ENCODE measurements around the gene IL17REL.

Gene IL17REL

DNA sequence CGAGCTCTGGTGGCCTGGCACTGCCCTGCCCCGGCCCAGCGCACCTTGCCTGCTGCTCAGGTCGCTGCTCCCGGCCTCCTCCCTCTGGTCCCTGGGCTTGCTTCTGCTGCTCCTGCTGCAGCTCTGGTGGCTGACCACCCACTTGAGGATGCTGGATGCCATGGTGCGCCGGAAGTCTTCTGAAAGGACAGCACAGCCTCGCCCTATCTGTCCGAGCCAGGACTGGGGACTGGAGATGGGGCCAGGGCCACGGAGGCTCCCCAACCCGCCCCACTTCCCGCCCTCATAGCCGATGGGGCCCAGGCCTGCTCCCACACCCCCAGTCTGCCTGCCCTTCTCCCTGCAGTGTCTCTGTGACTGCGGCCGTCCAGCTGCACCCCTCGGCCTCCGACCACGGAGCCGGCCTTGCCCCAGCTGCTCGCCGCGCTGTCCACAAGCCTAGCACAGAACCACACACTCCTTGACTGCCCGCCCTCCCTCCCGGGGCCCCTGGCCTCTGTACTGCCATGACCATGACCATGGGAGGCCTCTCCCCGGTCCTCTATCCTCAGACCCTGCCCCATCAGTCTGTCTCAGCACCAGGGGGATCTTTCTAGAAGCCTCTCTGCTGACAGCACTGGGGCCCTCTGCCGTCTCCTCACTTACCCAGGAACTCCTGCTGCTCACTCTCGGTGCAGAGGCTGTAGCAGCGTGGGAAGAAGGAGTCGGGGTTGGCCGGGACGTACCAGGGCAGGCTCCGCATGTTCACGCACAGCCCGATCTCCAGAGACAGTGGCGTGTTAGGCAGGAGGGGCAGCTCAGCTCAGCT is 32.9 kb upstream of the IL17REL start:
- no peak for DNase-seq

- no peak for DNase-seq
Observed at GRCh38 chr22:50044485-50045118, 32.0 kb upstream of the IL17REL start.

GRCh38 chr22:50041361-50042065 is 28.9 kb upstream of the IL17REL start:
- DNase-seq = no peak

DNA sequence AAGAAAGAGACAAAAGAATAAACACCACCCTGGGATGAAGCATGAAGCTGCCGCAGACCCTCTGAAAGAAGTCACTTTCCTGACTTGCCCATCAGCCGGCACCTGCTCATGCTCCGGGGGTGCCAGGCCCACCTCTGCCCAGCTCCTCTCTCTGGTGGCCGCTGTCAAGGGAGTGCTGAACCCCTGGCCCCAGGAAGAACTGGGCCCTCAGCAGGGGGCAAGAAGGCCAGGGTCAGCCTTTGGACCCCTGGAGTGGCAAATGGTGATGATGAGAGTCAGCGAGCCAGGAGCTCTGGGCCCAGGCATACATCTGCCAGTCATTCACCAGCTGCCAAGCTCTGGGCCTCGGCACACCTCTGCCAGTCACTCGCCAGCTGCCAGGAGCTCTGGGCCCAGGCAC is 28.2 kb upstream of the IL17REL start:
- DNase-seq = no peak

- DNase-seq = no peak
Observed at GRCh38 chr22:50039669-50040443, 27.3 kb upstream of the IL17REL start.

DNA sequence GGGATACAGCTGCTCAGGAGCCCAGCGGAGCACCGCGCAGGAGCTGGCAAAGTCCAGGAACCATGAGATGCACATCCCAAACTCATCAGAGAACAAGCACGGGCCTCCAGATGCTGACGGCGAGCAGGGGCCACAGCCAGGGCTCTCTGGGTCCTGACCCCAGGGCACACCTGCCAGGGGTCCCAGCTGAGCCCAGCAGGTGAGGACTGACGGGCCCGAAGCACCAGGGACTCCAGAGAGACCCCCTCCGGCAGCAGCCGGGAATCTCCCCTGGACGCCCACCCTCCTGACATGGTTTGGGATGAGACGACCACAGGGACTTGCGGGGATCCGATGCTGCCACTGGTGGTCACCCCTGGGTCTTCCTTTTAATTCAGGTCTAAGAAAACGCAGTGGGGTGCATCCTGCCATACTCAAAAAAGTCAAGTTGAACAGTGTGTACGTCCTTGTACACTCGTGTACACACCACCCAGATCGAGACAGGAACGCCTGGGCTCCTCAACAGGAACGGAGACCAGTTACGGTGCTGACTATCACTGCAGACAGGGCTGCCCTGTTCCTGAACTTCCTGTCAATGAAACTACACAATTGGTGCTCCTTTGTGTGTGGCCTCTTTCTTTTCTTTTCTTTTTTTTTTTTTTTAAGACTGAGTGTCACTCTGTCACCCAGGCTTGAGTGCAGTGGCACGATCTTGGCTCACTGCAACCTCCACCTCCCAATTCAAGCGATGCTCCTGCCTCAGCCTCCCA is 23.6 kb upstream of the IL17REL start:
- DNase-seq = no peak

- no peak for DNase-seq
Observed at GRCh38 chr22:50035131-50035881, 22.7 kb upstream of the IL17REL start.

DNA sequence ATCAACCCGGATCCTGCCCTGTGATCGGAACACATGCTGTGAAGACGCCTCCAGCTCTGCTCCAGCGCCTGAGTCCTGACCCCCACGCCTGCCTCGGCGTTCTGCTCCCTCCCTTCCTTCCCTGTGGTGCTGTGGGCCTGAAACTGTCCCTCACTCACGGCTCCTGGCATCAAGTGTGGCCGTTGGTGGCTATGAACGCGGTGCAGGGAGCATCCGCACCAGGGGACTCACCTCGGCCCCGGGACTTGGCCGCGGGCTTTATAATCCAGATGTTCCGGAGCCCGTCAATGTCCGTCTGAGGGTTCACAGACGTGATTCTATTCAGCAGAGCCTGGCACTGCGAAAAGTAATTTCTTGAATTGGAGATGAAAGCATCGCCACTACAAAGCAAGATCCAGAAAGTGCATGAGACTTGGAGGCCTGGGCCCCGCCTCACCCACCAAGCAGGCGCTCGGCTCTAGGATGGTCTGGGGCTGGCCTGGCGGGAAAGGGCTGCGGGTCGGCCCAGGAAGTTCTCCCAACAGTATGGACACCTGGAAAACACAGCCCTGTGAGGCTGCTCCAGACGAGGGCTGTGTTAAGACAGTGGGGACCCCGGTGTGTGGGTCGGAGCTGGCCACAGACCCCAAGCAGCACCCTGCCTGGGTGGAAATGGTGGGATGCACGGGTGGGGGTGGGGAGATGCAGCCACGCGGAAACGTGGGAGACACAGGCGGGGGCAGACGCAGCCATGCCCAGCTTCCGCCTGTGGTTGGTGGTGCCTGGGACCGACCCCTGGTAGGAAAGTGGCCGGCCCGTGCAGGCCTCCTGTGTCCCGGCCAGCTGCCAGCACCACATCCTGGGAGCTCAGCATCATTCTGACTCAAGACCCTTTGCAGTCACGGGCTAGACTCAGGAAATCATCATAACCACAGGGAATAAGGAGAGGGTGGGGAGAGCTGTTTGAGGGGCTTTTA is 21.8 kb upstream of the IL17REL start:
- no peak for DNase-seq

DNA sequence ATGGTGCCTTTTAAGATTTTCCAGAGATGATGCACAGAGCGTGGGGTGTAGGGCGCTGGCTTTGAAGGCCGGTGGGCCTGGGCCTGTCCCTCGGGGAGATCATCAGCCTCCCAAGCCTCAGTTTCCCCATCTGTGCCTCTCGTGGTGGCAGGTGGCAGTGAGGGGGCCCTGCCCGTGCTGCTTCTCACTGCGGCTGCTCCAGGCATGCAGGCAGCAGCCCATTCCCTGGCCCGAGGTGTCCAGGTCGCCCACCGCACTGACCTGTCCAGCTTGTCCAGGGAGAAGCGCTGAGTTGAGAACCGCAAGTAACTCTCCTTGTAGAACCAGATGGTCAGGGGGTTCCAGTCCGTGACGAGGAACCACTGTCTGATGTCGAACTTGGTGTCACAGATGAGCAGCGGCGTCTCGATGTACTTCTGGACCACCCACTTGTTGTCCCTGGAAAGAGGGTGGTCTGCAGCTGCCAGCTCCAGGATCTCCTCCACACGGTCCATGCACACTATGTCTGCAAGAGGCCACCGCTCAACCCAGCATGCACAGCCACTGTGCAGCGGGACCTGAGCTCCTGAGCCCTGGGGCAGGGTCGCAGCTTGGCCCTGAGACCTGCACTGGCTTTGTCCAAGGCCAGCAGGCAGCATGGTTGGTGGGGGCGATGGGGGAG is 20.5 kb upstream of the IL17REL start:
- no peak for DNase-seq

GRCh38 chr22:50032109-50032871 is 19.7 kb upstream of the IL17REL start:
- DNase-seq = no peak

DNA sequence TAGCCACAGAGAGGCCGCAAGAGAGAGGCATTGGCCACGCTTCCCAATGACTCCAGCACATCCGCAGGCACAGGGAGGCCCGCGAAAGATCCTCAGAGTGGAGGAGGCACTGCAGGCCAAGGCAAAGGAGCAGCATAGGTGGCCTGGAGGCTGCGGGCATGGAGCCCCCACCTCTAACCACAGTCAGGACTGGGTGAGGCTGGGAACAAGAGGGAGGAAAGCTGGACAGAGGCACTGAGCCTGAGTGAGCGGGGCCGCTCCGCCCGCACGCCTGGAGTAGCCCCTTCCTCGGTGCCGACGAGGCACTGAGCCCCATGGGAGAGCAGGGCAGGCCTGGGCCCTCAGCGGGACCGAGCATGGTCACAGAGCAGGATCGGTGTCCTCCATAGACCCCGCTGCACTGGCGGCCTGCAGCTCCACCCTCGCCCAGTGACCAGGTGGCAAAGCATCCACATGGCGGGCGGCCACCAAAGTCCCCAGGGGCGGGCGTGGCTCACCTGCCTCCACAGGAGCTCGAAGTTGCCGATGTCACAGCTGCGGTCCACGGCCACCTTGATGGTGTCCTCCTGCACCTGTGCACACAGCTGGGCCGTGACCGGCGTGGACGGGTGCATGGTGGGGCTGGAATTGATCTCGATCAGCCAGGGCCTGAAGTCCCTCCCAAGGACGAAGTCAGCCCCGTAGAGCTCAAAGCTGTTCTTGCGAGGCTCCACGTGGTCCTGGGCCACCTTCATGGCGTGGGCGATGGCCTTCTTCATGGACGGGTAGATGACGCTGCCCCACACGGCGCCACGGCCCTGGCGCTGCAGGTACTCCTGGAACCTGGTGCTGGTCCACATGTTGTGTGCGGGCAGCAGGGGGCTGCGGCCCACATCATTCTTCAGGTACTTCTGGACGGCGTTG is 18.9 kb upstream of the IL17REL start:
- no peak for DNase-seq

DNA sequence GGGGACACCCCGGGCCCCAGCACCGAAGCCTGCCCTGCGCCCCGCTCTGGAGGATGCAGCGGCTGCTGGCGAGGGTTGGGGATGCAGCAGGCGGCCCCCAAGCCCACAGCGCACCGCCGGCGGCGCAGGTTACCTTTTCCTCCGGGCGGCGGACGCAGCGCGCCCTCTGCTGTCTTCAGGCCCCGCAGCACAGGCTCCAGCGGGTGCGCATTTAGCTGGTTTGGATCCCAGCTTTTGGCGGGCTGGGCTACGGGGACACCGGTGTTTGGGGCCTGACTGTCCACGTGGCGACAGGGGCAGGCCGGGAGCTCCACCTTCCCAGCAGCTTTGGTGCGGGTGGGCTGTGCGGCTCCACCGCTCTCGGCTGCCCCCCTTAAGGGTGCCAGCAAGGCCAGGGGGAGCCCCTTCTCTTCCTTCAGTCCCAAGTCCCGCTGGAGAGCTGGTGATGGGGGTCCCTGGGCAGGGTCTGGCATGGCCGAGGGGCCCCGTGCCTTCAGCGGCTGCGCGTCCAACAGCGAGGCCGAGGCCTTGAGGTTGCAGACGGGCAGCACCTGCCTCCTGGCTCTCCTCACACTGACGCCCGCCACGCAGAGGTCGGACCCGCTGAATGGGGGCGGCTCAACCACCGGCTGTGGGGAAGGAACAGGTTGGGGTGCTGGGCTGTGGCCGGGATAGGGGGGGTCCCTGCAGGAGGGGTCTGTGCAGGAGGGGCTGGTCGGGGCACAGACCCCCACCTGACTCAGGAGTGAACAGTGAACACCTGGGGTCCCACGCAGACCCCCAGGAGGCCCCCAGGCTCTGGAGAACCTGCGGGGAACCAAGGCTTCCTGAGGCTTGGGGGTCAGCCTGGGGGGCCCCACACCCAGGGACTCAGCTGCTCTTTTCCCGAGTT is 18.0 kb upstream of the IL17REL start:
- DNase-seq = peak; percentile 67

GRCh38 chr22:50027639-50028537 is 15.3 kb upstream of the IL17REL start:
- peak; percentile 40 for DNase-seq

GRCh38 chr22:50025993-50026392 is 13.4 kb upstream of the IL17REL start:
- no peak for DNase-seq

DNA sequence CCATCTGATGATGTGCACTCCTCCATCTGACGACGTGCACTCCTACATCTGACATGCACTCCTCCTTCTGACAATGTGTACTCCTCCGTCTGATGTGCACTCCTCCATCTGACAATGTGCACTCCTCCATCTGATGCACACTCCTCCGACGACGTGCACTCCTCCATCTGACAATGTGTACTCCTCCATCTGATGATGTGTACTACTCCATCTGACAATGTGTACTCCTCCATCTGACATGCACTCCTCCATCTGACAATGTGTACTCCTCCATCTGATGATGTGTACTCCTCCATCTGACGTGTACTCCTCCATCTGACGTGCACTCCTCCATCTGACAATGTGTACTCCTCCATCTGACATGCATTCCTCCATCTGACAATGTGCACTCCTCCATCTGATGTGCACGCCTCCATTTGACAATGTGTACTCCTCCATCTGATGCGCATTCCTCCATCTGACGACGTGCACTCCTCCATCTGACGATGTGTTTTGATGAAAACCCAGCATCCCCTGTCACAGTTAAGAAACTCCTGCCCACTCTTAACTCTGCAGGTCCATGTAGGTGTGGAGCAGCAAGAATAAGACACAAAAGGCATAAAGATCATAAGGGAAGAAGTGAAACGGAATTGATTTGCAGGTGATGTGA is 9.7 kb upstream of the IL17REL start:
- DNase-seq = no peak
